ENCODE measurements around the gene ZBED6.
"Not testable (repeated sequence)": the region's sequence is repeated elsewhere in the genome, so short reads cannot be mapped to it uniquely, and the experiment has no call there.

- not testable (repeated sequence) for TF ChIP-seq CTCF (IDR thresholded peaks at IDR 0.05; ENCODE audit: low read depth, low read length); EZH2phosphoT487 (IDR thresholded peaks at IDR 0.05; ENCODE audit: low read depth)
Measured at GRCh38 chr1:203758749-203759148, 36.7 kb upstream of the ZBED6 start.
